SKM-1 treated with dmso at 0.1 percent for 144 hours (cell line): Measurements from ENCODE around the gene SPNS2.

ENCODE experiments used
- DNase-seq: peaks from one replicate; lab custom pipeline; 2025; ENCODE audit not compliant: unreplicated experiment; lab: John Stamatoyannopoulos, UW

Gene SPNS2

GRCh38 chr17:4518901-4519300 is 20.2 kb downstream of the SPNS2 start:
- DNase-seq: no peak

GRCh38 chr17:4519361-4519788 is 20.7 kb downstream of the SPNS2 start:
- no peak for DNase-seq

- no peak for DNase-seq
These were observed 21.6 kb downstream of the SPNS2 start for GRCh38 chr17:4520060-4520893.

GRCh38 chr17:4520894-4521600 is 22.4 kb downstream of the SPNS2 start:
- DNase-seq: no peak

- DNase-seq: no peak
These were observed 24.0 kb downstream of the SPNS2 start for GRCh38 chr17:4522661-4523060.

GRCh38 chr17:4523946-4524345 is 25.3 kb downstream of the SPNS2 start:
- no peak for DNase-seq

GRCh38 chr17:4525691-4526397 is 27.2 kb downstream of the SPNS2 start:
- no peak for DNase-seq

GRCh38 chr17:4527134-4527533 is 28.5 kb downstream of the SPNS2 start:
- DNase-seq: no peak

- DNase-seq: no peak
These were observed 29.0 kb downstream of the SPNS2 start for GRCh38 chr17:4527566-4528125.

- no peak for DNase-seq
These were observed 31.0 kb downstream of the SPNS2 start for GRCh38 chr17:4529533-4530152.

- no peak for DNase-seq
These were observed 32.4 kb downstream of the SPNS2 start for GRCh38 chr17:4530799-4531730.

GRCh38 chr17:4531988-4532736 is 33.5 kb downstream of the SPNS2 start:
- DNase-seq: no peak

GRCh38 chr17:4532860-4533522 is 34.3 kb downstream of the SPNS2 start:
- no peak for DNase-seq

GRCh38 chr17:4533523-4534504 is 35.1 kb downstream of the SPNS2 start:
- no peak for DNase-seq

- DNase-seq: no peak
These were observed 35.8 kb downstream of the SPNS2 start for GRCh38 chr17:4534515-4534914.

GRCh38 chr17:4534928-4535666 is 36.4 kb downstream of the SPNS2 start:
- DNase-seq: no peak
